Measurements from ENCODE around the gene BRD4. TPM values are rescaled to one million over a fixed set of nuclear protein-coding genes. Genes with fewer than 3 reads are reported as not detected.
A peak's percentile ranks its signal among the peaks of the same experiment; 100 is the strongest.

Gene BRD4
- polyA plus RNA-seq, 1 donor (not counting 4 experiments of a cell fraction or from before 2014, with no cell fraction given), result 5.5 TPM

GRCh38 chr19:15194938-15195337 is 137.4 kb downstream of the BRD4 start:
- no peak overlapping the region for H3K27ac ChIP-seq (ENCODE audit: control insufficient read depth, insufficient read depth, low read length)
- peaks cover 16% of the 10 kb centered on the region for H3K4me1 ChIP-seq (ENCODE audit: control insufficient read depth, extremely low read depth, insufficient read depth, low read length)
- no peaks in the 10 kb centered on the region for H3K79me2 ChIP-seq (ENCODE audit: control insufficient read depth, insufficient read depth, low read length)
- H3K27me3 ChIP-seq (ENCODE audit: control insufficient read depth, extremely low read depth, insufficient read depth, low read length), result peaks cover 11% of the 10 kb centered on the region
- dilution Hi-C loops (cut with MboI; ENCODE audit: extremely low pct_ligation_motif_present, low sequenced_read_pairs), result no loop called here
- no peak overlapping the region for H3K9ac ChIP-seq (ENCODE audit: control insufficient read depth, extremely low read depth, insufficient read depth, low read length)
- H3K4me2 ChIP-seq (ENCODE audit: control insufficient read depth, extremely low read depth, insufficient read depth, low read depth, low read length), result peak overlapping the region; percentile 22
- no peak for DNase-seq (ENCODE audit: low read depth, low spot score)
- TF ChIP-seq EZH2 (IDR thresholded peaks at IDR 0.05; ENCODE audit: low read length) (no peak), CTCF (optimal IDR thresholded peaks at IDR 0.05 in 1 of 3, IDR thresholded peaks at IDR 0.05 in 1 of 3, conservative IDR thresholded peaks at IDR 0.05 in 1 of 3; ENCODE audit: extremely low read depth in 1 of 3, insufficient read depth in 2 of 3, low read length in 3 of 3) (no peak)
- H3K36me3 ChIP-seq (ENCODE audit: control insufficient read depth in 2 of 2, extremely low read depth in 1 of 2, insufficient read depth in 2 of 2, low read length in 2 of 2), result peaks cover 0 to 1% of the 10 kb centered on the region in 2 experiments
- no peak overlapping the region for H3K4me3 ChIP-seq (ENCODE audit: control insufficient read depth in 2 of 3, extremely low read depth in 1 of 3, insufficient read depth in 2 of 3, low read depth in 1 of 3, low read length in 3 of 3)
- H2AFZ ChIP-seq (ENCODE audit: control insufficient read depth, low read length), result no peak overlapping the region
- FAIRE-seq, result no peak
- H4K20me1 ChIP-seq (ENCODE audit: control insufficient read depth, extremely low read depth, insufficient read depth, low read length), result no peaks in the 10 kb centered on the region
- H3K9me3 ChIP-seq (ENCODE audit: control insufficient read depth, low read depth, low read length), result no peaks in the 10 kb centered on the region
- no peaks in the 10 kb centered on the region for H3K9me1 ChIP-seq (ENCODE audit: control insufficient read depth, extremely low read depth, insufficient read depth, low read length)

- peaks cover 0 to 4% of the 10 kb centered on the region in 2 experiments for H3K36me3 ChIP-seq (ENCODE audit: control insufficient read depth in 2 of 2, extremely low read depth in 1 of 2, insufficient read depth in 2 of 2, low read length in 2 of 2)
- dilution Hi-C loops (cut with MboI; ENCODE audit: extremely low pct_ligation_motif_present, low sequenced_read_pairs), result no loop called here
- no peak overlapping the region for H2AFZ ChIP-seq (ENCODE audit: control insufficient read depth, low read length)
- no peaks in the 10 kb centered on the region for H3K9me1 ChIP-seq (ENCODE audit: control insufficient read depth, extremely low read depth, insufficient read depth, low read length)
- no peaks in the 10 kb centered on the region for H4K20me1 ChIP-seq (ENCODE audit: control insufficient read depth, extremely low read depth, insufficient read depth, low read length)
- H3K79me2 ChIP-seq (ENCODE audit: control insufficient read depth, insufficient read depth, low read length), result no peaks in the 10 kb centered on the region
- peaks cover 6% of the 10 kb centered on the region for H3K4me1 ChIP-seq (ENCODE audit: control insufficient read depth, extremely low read depth, insufficient read depth, low read length)
- no peak overlapping the region for H3K9ac ChIP-seq (ENCODE audit: control insufficient read depth, extremely low read depth, insufficient read depth, low read length)
- no peak overlapping the region for H3K4me2 ChIP-seq (ENCODE audit: control insufficient read depth, extremely low read depth, insufficient read depth, low read depth, low read length)
- no peak for FAIRE-seq
- no peak for TF ChIP-seq CTCF (optimal IDR thresholded peaks at IDR 0.05 in 1 of 3, IDR thresholded peaks at IDR 0.05 in 1 of 3, conservative IDR thresholded peaks at IDR 0.05 in 1 of 3; ENCODE audit: extremely low read depth in 1 of 3, insufficient read depth in 2 of 3, low read length in 3 of 3)
- no peak for TF ChIP-seq EZH2 (IDR thresholded peaks at IDR 0.05; ENCODE audit: low read length)
- no peak overlapping the region for H3K4me3 ChIP-seq (ENCODE audit: control insufficient read depth in 2 of 3, extremely low read depth in 1 of 3, insufficient read depth in 2 of 3, low read depth in 1 of 3, low read length in 3 of 3)
- no peaks in the 10 kb centered on the region for H3K9me3 ChIP-seq (ENCODE audit: control insufficient read depth, low read depth, low read length)
- no peak overlapping the region for H3K27ac ChIP-seq (ENCODE audit: control insufficient read depth, insufficient read depth, low read length)
- no peak for DNase-seq (ENCODE audit: low read depth, low spot score)
- H3K27me3 ChIP-seq (ENCODE audit: control insufficient read depth, extremely low read depth, insufficient read depth, low read length), result no peaks in the 10 kb centered on the region
Measured at GRCh38 chr19:15191982-15192381, 140.4 kb downstream of the BRD4 start.
